ENCODE data around the gene CCL13. TPM values are rescaled to one million over a fixed set of nuclear protein-coding genes. Genes with fewer than 3 reads are reported as not detected.
A peak's percentile ranks its signal among the peaks of the same experiment; 100 is the strongest.
"Not testable (repeated sequence)": the region's sequence is repeated elsewhere in the genome, so short reads cannot be mapped to it uniquely, and the experiment has no call there.

The CCL13 gene
- polyA plus RNA-seq, 3 donors, result not detected

GRCh38 chr17:34319039-34319483, 37.2 kb upstream of the CCL13 start, which contains the start of gene CCL8:
TSS of gene CCL8 (plus strand) at chr17:34319435. CDS start at chr17:34319502, 67 bp downstream.
- peak within 1 kb of the TSS in 1 of 2 donors; percentile 16 for H3K27ac ChIP-seq (ENCODE audit: low read depth in 1 of 2, low read length in 2 of 2)

GRCh38 chr17:34321964-34322363, 34.3 kb upstream of the CCL13 start:
- H3K27ac Mint-ChIP-seq, result no peak overlapping the region
- Histone ChIP-seq H2AFZ (ENCODE audit: insufficient read depth, low read depth, low read length, poor library complexity, severe bottlenecking) (no peak overlapping the region), H3K27me3 (ENCODE audit: control insufficient read depth in 2 of 2, insufficient read depth in 2 of 2, low read length in 2 of 2) (no peaks in the 10 kb centered on the region), H3K36me3 (replicated peaks in 1 of 2; ENCODE audit: control insufficient read depth in 1 of 2, insufficient read depth in 2 of 2, low read length in 2 of 2) (no peaks in the 10 kb centered on the region), H3K79me2 (ENCODE audit: insufficient read depth, low read length) (no peaks in the 10 kb centered on the region), H4K20me1 (ENCODE audit: insufficient read depth, low read length) (no peaks in the 10 kb centered on the region), H3K4me1 (ENCODE audit: control insufficient read depth in 1 of 2, insufficient read depth in 2 of 2, low read length in 2 of 2) (peaks cover 14 to 16% of the 10 kb centered on the region in 2 donors), H3K27ac (ENCODE audit: low read depth in 1 of 2, low read length in 2 of 2) (no peak overlapping the region), H3K4me2 (replicated peaks; ENCODE audit: extremely low read depth, low read length, poor library complexity, severe bottlenecking) (no peak overlapping the region), H3K9me3 (replicated peaks in 1 of 2; ENCODE audit: control insufficient read depth in 1 of 2, insufficient read depth in 1 of 2, low read length in 2 of 2) (no peaks in the 10 kb centered on the region), H3K4me3 (replicated peaks in 1 of 3; ENCODE audit: low read depth in 2 of 3, low read length in 3 of 3) (no peak overlapping the region), H3K9ac (ENCODE audit: insufficient read depth, low read length, poor library complexity, severe bottlenecking) (no peak overlapping the region)
- peaks cover 0 to 2% of the 10 kb centered on the region in 2 donors for H3K36me3 Mint-ChIP-seq
- H3K4me1 Mint-ChIP-seq, result peaks cover 18% of the 10 kb centered on the region
- H3K9me3 Mint-ChIP-seq, result peaks cover 1 to 19% (median 12%) of the 10 kb centered on the region in 7 donors
- no peak overlapping the region for H3K4me3 Mint-ChIP-seq
- no peak for DNase-seq
- TF ChIP-seq CTCF (IDR thresholded peaks at IDR 0.05), result no peak
- intact Hi-C loops (cut with micrococcal nuclease), result loop anchor here in 1 of 2 donors (5.0 kb wide), 1 partner anchor 35 kb away; the partner anchor contains the start of gene CCL13
- peaks cover 0 to 4% (median 1%) of the 10 kb centered on the region in 3 donors for H3K27me3 Mint-ChIP-seq (ENCODE audit: low read depth in 3 of 3)

More at GRCh38 chr17:34319039-34319483, 37.2 kb upstream of the CCL13 start, which contains the start of gene CCL8:
- no peak for TF ChIP-seq CTCF (IDR thresholded peaks at IDR 0.05)
- H3K36me3 Mint-ChIP-seq, result peaks cover 0 to 3% of the 10 kb centered on the region in 2 donors
- whole genome bisulfite sequencing (ENCODE audit: insufficient coverage), result 16% methylated on average over 2 of the region's 2 CpGs
- peaks cover 0 to 6% (median 3%) of the 10 kb centered on the region in 7 donors for H3K9me3 Mint-ChIP-seq
- no peak within 1 kb of the TSS for H2AFZ ChIP-seq (ENCODE audit: insufficient read depth, low read depth, low read length, poor library complexity, severe bottlenecking)
- peaks cover 30 to 32% of the 10 kb centered on the region in 2 donors for H3K4me1 ChIP-seq (ENCODE audit: control insufficient read depth in 1 of 2, insufficient read depth in 2 of 2, low read length in 2 of 2)
- H3K4me3 Mint-ChIP-seq, result no peak within 1 kb of the TSS
- H3K79me2 ChIP-seq (ENCODE audit: insufficient read depth, low read length), result no peaks in the 10 kb centered on the region
- no peaks in the 10 kb centered on the region for H3K36me3 ChIP-seq (replicated peaks in 1 of 2; ENCODE audit: control insufficient read depth in 1 of 2, insufficient read depth in 2 of 2, low read length in 2 of 2)
- peak within 1 kb of the TSS in 6 of 7 donors; percentile 3 to 51 (median 28) for H3K27ac Mint-ChIP-seq
- H3K4me1 Mint-ChIP-seq, result peaks cover 35% of the 10 kb centered on the region
- intact Hi-C loops (cut with micrococcal nuclease), result loop anchor here in 1 of 2 donors (10.0 kb wide), 1 partner anchor 64 kb away; the partner anchor contains the start of gene CCL2
- no peak within 1 kb of the TSS for H3K4me2 ChIP-seq (replicated peaks; ENCODE audit: extremely low read depth, low read length, poor library complexity, severe bottlenecking)
- DNase-seq, result peak in 2 of 3 donors; percentile 16 to 47
- no peaks in the 10 kb centered on the region for H3K9me3 ChIP-seq (replicated peaks in 1 of 2; ENCODE audit: control insufficient read depth in 1 of 2, insufficient read depth in 1 of 2, low read length in 2 of 2)
- no peaks in the 10 kb centered on the region for H4K20me1 ChIP-seq (ENCODE audit: insufficient read depth, low read length)
- no peak within 1 kb of the TSS for H3K4me3 ChIP-seq (replicated peaks in 1 of 3; ENCODE audit: low read depth in 2 of 3, low read length in 3 of 3)
- no peaks in the 10 kb centered on the region for H3K27me3 ChIP-seq (ENCODE audit: control insufficient read depth in 2 of 2, insufficient read depth in 2 of 2, low read length in 2 of 2)
- H3K9ac ChIP-seq (ENCODE audit: insufficient read depth, low read length, poor library complexity, severe bottlenecking), result no peak within 1 kb of the TSS
- H3K27me3 Mint-ChIP-seq (ENCODE audit: low read depth in 3 of 3), result peaks cover 0 to 1% (median 0%) of the 10 kb centered on the region in 3 donors

GRCh38 chr17:34327580-34327979, 28.7 kb upstream of the CCL13 start:
- H3K4me3 Mint-ChIP-seq; H3K79me2 ChIP-seq (ENCODE audit: insufficient read depth, low read length); H3K27me3 Mint-ChIP-seq (ENCODE audit: low read depth in 3 of 3); intact Hi-C loops (cut with micrococcal nuclease); DNase-seq; H3K4me3 ChIP-seq (replicated peaks in 1 of 3; ENCODE audit: low read depth in 2 of 3, low read length in 3 of 3); H4K20me1 ChIP-seq (ENCODE audit: insufficient read depth, low read length); H3K9me3 ChIP-seq (replicated peaks in 1 of 2; ENCODE audit: control insufficient read depth in 1 of 2, insufficient read depth in 1 of 2, low read length in 2 of 2); H3K4me1 Mint-ChIP-seq; H3K27ac ChIP-seq (ENCODE audit: low read depth in 1 of 2, low read length in 2 of 2); H3K4me1 ChIP-seq (ENCODE audit: control insufficient read depth in 1 of 2, insufficient read depth in 2 of 2, low read length in 2 of 2); H3K4me2 ChIP-seq (replicated peaks; ENCODE audit: extremely low read depth, low read length, poor library complexity, severe bottlenecking); H3K9ac ChIP-seq (ENCODE audit: insufficient read depth, low read length, poor library complexity, severe bottlenecking); H3K27me3 ChIP-seq (ENCODE audit: control insufficient read depth in 2 of 2, insufficient read depth in 2 of 2, low read length in 2 of 2); H2AFZ ChIP-seq (ENCODE audit: insufficient read depth, low read depth, low read length, poor library complexity, severe bottlenecking); H3K36me3 ChIP-seq (replicated peaks in 1 of 2; ENCODE audit: control insufficient read depth in 1 of 2, insufficient read depth in 2 of 2, low read length in 2 of 2); H3K36me3 Mint-ChIP-seq; H3K27ac Mint-ChIP-seq: not testable (repeated sequence)
- peaks cover 1 to 19% (median 12%) of the 10 kb centered on the region in 7 donors for H3K9me3 Mint-ChIP-seq
- no CpG with 5 or more reads among the region's 4 CpGs for WGBS (ENCODE audit: insufficient coverage)

All from CD14-positive monocyte (primary cell).